HL-60 (cell line): ENCODE data around the gene PUM2.

Experiments used
- DNase-seq, 2 experiments: peaks; one replicate each; pipeline ENCODE4 v3.0.0-alpha.2; 2010 to 2020; ENCODE audit warnings: low read depth in 1 of 2, low spot score in 1 of 2
- H3K27ac ChIP-seq: fragments of 250-450 bp; sonication (Bioruptor Pico); replicated peaks from 2 replicates; pipeline ENCODE4 v1.5.1; 2020; ENCODE audit warnings: mild to moderate bottlenecking, moderate library complexity
- H3K27me3 ChIP-seq: fragments of 250-450 bp; sonication (Bioruptor Pico); 2 replicates; pipeline ENCODE4 v1.5.1; 2021; ENCODE audit warnings: mild to moderate bottlenecking, moderate library complexity; ENCODE audit not compliant: insufficient read depth, poor library complexity, severe bottlenecking
- H3K4me3 ChIP-seq: replicated peaks from 2 replicates; pipeline ENCODE4 v1.5.1; 2011; ENCODE audit warnings: mild to moderate bottlenecking, control low read depth, low read length; ENCODE audit not compliant: insufficient read depth
- CTCF ChIP-seq: IDR thresholded peaks from one replicate; pipeline ENCODE4 v1.5.1; 2011; ENCODE audit warnings: low read length, control low read depth, inconsistent platforms; ENCODE audit not compliant: insufficient read depth
- GABPA ChIP-seq: IDR thresholded peaks from 2 replicates; pipeline ENCODE4 v1.6.1; 2012; ENCODE audit warnings: low read depth
- POLR2AphosphoS5 ChIP-seq: IDR thresholded peaks from 2 replicates; pipeline ENCODE4 v1.6.1; 2012; ENCODE audit warnings: low read depth
- SPI1 ChIP-seq: IDR thresholded peaks from 2 replicates; pipeline ENCODE4 v1.6.1; 2012; ENCODE audit warnings: low read depth, mild to moderate bottlenecking, borderline replicate concordance
- TF ChIP-seq, protein P1 (sequence below): IDR thresholded peaks from 2 replicates; pipeline ENCODE4 v1.6.1; 2012; ENCODE audit warnings: low read depth; ENCODE audit not compliant: insufficient replicate concordance

The PUM2 gene

GRCh38 chr2:20220806-20221554, 129.7 kb downstream of the PUM2 start:
- H3K27me3 ChIP-seq = peaks cover 25% of the 10 kb centered on the region
- no peak overlapping the region for H3K4me3 ChIP-seq
- no peak for DNase-seq
- H3K27ac ChIP-seq = no peak overlapping the region
- TF ChIP-seq CTCF = no peak
- no peak for TF ChIP-seq SPI1
- TF ChIP-seq GABPA = no peak
- TF ChIP-seq, protein P1, sequence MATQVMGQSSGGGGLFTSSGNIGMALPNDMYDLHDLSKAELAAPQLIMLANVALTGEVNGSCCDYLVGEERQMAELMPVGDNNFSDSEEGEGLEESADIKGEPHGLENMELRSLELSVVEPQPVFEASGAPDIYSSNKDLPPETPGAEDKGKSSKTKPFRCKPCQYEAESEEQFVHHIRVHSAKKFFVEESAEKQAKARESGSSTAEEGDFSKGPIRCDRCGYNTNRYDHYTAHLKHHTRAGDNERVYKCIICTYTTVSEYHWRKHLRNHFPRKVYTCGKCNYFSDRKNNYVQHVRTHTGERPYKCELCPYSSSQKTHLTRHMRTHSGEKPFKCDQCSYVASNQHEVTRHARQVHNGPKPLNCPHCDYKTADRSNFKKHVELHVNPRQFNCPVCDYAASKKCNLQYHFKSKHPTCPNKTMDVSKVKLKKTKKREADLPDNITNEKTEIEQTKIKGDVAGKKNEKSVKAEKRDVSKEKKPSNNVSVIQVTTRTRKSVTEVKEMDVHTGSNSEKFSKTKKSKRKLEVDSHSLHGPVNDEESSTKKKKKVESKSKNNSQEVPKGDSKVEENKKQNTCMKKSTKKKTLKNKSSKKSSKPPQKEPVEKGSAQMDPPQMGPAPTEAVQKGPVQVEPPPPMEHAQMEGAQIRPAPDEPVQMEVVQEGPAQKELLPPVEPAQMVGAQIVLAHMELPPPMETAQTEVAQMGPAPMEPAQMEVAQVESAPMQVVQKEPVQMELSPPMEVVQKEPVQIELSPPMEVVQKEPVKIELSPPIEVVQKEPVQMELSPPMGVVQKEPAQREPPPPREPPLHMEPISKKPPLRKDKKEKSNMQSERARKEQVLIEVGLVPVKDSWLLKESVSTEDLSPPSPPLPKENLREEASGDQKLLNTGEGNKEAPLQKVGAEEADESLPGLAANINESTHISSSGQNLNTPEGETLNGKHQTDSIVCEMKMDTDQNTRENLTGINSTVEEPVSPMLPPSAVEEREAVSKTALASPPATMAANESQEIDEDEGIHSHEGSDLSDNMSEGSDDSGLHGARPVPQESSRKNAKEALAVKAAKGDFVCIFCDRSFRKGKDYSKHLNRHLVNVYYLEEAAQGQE = no peak
- TF ChIP-seq POLR2AphosphoS5 = no peak

DNA sequence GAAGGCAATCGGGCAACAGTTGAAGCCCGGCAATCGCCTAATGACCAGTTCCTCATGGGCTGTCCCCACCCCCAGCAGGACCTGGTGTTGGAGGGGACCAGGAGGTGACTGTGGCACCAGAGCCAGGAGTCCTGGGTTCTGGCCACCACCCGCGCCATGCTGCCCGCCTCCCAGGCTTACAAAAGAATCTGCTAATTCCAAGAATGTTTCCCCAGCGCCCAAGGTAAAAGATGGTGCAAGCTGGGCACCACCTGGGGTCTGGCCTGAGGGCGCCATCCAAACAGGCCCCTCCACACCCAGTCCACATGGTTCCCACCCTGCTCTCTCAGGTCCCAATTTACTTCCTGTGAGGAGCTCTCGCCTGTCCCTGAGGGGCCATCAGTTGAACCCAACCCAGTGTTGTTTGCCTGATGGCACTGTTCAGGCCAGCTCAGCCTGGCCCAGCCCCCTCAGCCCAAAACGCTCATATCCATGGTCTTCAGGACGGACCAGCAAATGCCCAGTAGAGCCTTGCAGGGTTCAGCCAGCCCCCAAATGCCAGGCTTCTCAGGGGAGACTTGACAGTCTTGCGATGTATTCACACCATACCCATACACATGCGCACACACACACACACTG, 130.8 kb downstream of the PUM2 start:
- TF ChIP-seq SPI1 (no peak), CTCF (no peak), POLR2AphosphoS5 (no peak), GABPA (no peak)
- TF ChIP-seq, protein P1 = no peak
- no peak overlapping the region for H3K27ac ChIP-seq
- H3K27me3 ChIP-seq = peaks cover 19% of the 10 kb centered on the region
- no peak for DNase-seq
- H3K4me3 ChIP-seq = no peak overlapping the region

DNA sequence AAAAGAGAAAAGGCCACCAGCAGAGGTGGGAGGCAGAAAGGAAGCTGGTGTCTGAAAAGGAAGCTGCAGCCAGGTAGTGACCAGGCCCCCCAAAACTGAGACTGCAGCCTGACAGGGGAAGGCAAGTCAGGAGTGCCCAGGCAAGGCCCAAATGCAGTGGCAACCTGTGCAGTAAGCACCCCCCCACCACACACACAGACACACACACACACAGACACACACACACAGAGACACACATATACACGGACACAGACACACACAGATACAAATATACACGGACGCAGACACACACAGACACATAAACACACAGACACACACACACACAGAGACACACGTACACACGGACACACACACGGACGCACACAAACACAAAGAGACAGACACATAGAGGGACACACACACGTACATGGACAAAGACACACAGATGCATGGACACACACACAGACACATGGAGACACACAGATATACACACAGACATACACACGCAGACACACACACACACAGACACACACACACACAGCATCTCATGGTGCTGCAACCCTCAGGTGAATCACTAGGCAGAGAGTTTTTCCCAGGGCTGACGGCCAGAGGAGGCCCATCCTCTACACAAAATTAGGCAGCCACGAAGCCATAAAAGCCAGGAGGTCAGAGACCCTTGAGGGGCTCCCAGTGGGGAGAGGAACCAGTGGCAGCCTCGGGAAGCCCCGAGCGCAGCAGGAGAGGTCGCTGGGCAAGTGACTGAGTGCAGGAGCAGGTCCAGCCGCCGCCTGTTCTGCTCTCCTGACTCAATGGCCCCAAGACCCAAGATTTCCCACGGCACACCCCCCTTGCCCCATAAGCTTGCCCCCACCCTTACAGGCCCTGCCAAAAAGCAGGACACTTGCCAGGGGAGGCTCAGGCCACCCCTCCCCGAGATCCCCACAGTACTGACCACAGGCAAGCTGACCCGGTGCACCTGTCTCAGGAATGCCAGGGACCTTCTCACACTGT, 132.0 kb downstream of the PUM2 start:
- Histone ChIP-seq H3K4me3 (no peak overlapping the region), H3K27me3 (peaks cover 16% of the 10 kb centered on the region), H3K27ac (no peak overlapping the region)
- no peak for DNase-seq
- TF ChIP-seq SPI1 (no peak), POLR2AphosphoS5 (no peak), GABPA (no peak), CTCF (no peak)
- TF ChIP-seq, protein P1 = no peak
